HL-60 (cell line): Measurements from ENCODE around the gene COL4A2.

Source experiments
- POLR2AphosphoS5 ChIP-seq: IDR thresholded peaks from 2 replicates; pipeline ENCODE4 v1.6.1; 2012; ENCODE audit warnings: low read depth
- TF ChIP-seq, protein P1 (sequence below): IDR thresholded peaks from one replicate; pipeline ENCODE4 v1.5.1; 2011; ENCODE audit warnings: low read length, control low read depth, inconsistent platforms; ENCODE audit not compliant: insufficient read depth
- TF ChIP-seq, protein P2 (sequence below): IDR thresholded peaks from 2 replicates; pipeline ENCODE4 v1.6.1; 2012; ENCODE audit warnings: low read depth; ENCODE audit not compliant: insufficient replicate concordance

DNA sequence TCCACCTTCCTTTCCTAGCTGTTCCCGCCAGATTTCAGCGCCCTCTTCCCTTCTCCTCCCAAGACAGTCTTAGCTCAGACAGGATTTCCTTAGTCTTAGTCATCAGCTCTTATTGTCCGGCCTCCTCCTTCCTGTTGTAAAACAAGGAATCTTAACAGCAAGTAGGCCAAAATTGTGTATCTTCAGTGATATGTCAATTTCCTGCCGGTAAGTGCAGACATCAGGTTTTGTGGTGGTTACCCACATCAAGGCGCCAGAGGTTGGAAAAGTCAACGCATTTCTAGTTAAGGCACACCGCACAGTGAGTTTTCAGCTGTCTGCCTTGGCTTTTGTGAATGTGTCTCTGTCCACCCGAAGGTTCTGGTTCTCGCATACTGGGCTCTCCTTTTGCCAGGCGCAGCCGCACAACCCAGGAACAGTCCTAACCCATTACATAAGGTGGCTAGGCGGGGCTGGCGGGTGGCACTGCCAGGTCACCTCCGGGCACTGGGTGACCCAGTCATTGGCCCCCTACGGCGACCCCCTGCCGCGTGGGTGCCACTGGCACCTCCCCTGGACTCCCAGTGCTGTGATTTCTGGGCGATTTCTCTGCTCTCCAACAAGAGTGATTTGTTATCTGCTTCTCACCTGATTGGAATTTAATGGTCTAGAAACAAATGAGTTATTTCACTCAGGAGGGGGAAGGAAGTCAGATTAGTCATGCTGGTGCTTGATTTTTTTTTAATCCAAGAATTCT lies 12.9 kb downstream of the COL4A2 start:
- TF ChIP-seq, protein P1, sequence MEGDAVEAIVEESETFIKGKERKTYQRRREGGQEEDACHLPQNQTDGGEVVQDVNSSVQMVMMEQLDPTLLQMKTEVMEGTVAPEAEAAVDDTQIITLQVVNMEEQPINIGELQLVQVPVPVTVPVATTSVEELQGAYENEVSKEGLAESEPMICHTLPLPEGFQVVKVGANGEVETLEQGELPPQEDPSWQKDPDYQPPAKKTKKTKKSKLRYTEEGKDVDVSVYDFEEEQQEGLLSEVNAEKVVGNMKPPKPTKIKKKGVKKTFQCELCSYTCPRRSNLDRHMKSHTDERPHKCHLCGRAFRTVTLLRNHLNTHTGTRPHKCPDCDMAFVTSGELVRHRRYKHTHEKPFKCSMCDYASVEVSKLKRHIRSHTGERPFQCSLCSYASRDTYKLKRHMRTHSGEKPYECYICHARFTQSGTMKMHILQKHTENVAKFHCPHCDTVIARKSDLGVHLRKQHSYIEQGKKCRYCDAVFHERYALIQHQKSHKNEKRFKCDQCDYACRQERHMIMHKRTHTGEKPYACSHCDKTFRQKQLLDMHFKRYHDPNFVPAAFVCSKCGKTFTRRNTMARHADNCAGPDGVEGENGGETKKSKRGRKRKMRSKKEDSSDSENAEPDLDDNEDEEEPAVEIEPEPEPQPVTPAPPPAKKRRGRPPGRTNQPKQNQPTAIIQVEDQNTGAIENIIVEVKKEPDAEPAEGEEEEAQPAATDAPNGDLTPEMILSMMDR: no peak
- no peak for TF ChIP-seq POLR2AphosphoS5
- TF ChIP-seq, protein P2, sequence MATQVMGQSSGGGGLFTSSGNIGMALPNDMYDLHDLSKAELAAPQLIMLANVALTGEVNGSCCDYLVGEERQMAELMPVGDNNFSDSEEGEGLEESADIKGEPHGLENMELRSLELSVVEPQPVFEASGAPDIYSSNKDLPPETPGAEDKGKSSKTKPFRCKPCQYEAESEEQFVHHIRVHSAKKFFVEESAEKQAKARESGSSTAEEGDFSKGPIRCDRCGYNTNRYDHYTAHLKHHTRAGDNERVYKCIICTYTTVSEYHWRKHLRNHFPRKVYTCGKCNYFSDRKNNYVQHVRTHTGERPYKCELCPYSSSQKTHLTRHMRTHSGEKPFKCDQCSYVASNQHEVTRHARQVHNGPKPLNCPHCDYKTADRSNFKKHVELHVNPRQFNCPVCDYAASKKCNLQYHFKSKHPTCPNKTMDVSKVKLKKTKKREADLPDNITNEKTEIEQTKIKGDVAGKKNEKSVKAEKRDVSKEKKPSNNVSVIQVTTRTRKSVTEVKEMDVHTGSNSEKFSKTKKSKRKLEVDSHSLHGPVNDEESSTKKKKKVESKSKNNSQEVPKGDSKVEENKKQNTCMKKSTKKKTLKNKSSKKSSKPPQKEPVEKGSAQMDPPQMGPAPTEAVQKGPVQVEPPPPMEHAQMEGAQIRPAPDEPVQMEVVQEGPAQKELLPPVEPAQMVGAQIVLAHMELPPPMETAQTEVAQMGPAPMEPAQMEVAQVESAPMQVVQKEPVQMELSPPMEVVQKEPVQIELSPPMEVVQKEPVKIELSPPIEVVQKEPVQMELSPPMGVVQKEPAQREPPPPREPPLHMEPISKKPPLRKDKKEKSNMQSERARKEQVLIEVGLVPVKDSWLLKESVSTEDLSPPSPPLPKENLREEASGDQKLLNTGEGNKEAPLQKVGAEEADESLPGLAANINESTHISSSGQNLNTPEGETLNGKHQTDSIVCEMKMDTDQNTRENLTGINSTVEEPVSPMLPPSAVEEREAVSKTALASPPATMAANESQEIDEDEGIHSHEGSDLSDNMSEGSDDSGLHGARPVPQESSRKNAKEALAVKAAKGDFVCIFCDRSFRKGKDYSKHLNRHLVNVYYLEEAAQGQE: no peak
